ENCODE results near the gene ENTPD8.

DNA sequence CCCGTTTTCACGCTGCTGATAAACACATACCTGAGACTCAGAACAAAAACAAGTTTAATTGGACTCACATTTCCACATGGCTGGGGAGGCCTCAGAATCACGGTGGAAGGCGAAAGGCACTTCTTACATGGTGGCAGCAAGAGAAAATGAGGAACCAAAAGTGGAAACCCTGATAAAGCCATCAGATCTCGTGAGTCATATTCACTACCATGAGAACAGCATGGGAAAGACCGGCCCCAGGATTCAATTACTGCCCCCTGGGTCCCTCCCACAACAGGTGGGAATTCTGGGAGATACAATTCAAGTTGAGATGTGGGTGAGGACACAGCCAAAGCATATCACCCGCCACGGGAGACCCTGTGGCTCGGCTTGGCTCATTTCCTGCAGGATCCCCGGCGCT lies 38.4 kb downstream of the ENTPD8 start:
- TF ChIP-seq SMC3 (IDR thresholded peaks at IDR 0.05; ENCODE audit: low read depth, low read length), result no peak
- no peak for TF ChIP-seq CTCF (conservative IDR thresholded peaks at IDR 0.05; ENCODE audit: low read depth, low read length)
- no peak for TF ChIP-seq RAD21 (IDR thresholded peaks at IDR 0.05; ENCODE audit: low read length)
- TF ChIP-seq, protein P1, sequence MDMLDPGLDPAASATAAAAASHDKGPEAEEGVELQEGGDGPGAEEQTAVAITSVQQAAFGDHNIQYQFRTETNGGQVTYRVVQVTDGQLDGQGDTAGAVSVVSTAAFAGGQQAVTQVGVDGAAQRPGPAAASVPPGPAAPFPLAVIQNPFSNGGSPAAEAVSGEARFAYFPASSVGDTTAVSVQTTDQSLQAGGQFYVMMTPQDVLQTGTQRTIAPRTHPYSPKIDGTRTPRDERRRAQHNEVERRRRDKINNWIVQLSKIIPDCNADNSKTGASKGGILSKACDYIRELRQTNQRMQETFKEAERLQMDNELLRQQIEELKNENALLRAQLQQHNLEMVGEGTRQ (IDR thresholded peaks at IDR 0.05; ENCODE audit: low read depth, low read length), result no peak
- TF ChIP-seq POLR2A (IDR thresholded peaks at IDR 0.05; ENCODE audit: low read depth, low read length), result no peak
- TF ChIP-seq FOS (IDR thresholded peaks at IDR 0.05; ENCODE audit: low read depth, low read length), result no peak
- no peak for TF ChIP-seq RFX5 (IDR thresholded peaks at IDR 0.05; ENCODE audit: low read depth, low read length)
- no peak for TF ChIP-seq BHLHE40 (IDR thresholded peaks at IDR 0.05; ENCODE audit: low read depth, low read length)

Measured in IMR-90 (cell line).